Stimulated activated CD4-positive, alpha-beta T cell treated with anti-CD3 and anti-CD28 coated beads, Interleukin-4, amount 100 ng/mL, for 48 hours (primary cell): ENCODE results near the gene ETHE1.

ENCODE experiments used
- DNase-seq, 2 donors: peaks; one replicate each; pipeline ENCODE4 v3.0.0-alpha.2; 2020; ENCODE audit warnings: low read depth in 2 of 2

The ETHE1 gene

GRCh38 chr19:43526884-43527859 lies at the start of gene ETHE1:
Gene ETHE1, minus strand, starts transcription at chr19:43527201. Its CDS starts 24 bp downstream, at chr19:43527177.
- DNase-seq, result peak; percentile 72 to 73

GRCh38 chr19:43575955-43576878 lies 49.2 kb upstream of the ETHE1 start:
- DNase-seq, result no peak

- DNase-seq, result peak; percentile 92 to 96
These were observed 48.4 kb upstream of the ETHE1 start, which contains the start of the genes PINLYP and XRCC1 for GRCh38 chr19:43575156-43575950. Gene PINLYP, plus strand, starts transcription at chr19:43575801. Its CDS starts 1,391 bp downstream, at chr19:43577192. Gene XRCC1, minus strand, starts transcription at chr19:43575527. Its CDS starts 69 bp downstream, at chr19:43575458.

- DNase-seq, result no peak
These were observed 47.6 kb upstream of the ETHE1 start for GRCh38 chr19:43574424-43575155.

- DNase-seq, result no peak
These were observed 45.2 kb upstream of the ETHE1 start for GRCh38 chr19:43572171-43572588.

- no peak for DNase-seq
These were observed 43.3 kb upstream of the ETHE1 start for GRCh38 chr19:43570174-43570791.

GRCh38 chr19:43569657-43570056 lies 42.7 kb upstream of the ETHE1 start:
- DNase-seq, result no peak

GRCh38 chr19:43564800-43565199 lies 37.8 kb upstream of the ETHE1 start:
- no peak for DNase-seq

GRCh38 chr19:43563816-43564457 lies 36.9 kb upstream of the ETHE1 start:
- DNase-seq, result no peak

GRCh38 chr19:43562698-43563241 lies 35.8 kb upstream of the ETHE1 start:
- DNase-seq, result peak; percentile 34 to 53

- no peak for DNase-seq
These were observed 35.3 kb upstream of the ETHE1 start for GRCh38 chr19:43562226-43562697.

- no peak for DNase-seq
These were observed 34.4 kb upstream of the ETHE1 start for GRCh38 chr19:43561139-43561970.

- no peak for DNase-seq
These were observed 33.7 kb upstream of the ETHE1 start for GRCh38 chr19:43560687-43561086.

GRCh38 chr19:43555185-43555770 lies 28.3 kb upstream of the ETHE1 start:
- peak; percentile 72 to 77 for DNase-seq

GRCh38 chr19:43554317-43554895 lies 27.4 kb upstream of the ETHE1 start:
- DNase-seq, result no peak

- no peak for DNase-seq
These were observed 26.7 kb upstream of the ETHE1 start for GRCh38 chr19:43553656-43554055.

GRCh38 chr19:43552616-43553015 lies 25.6 kb upstream of the ETHE1 start:
- no peak for DNase-seq

- DNase-seq, result no peak
These were observed 25.1 kb upstream of the ETHE1 start for GRCh38 chr19:43552198-43552450.
